Stimulated activated CD8-positive, alpha-beta memory T cell treated with anti-CD3 and anti-CD28 coated beads, Interleukin-4, amount 100 ng/mL, for 24 hours (primary cell): ENCODE data around the gene KIFBP.
"Not testable (repeated sequence)": the region's sequence is repeated elsewhere in the genome, so short reads cannot be mapped to it uniquely, and the experiment has no call there.

ENCODE experiments used
- DNase-seq: peaks from one replicate; pipeline ENCODE4 v3.0.0-alpha.2; 2020; ENCODE audit warnings: low read depth

Gene KIFBP

DNA sequence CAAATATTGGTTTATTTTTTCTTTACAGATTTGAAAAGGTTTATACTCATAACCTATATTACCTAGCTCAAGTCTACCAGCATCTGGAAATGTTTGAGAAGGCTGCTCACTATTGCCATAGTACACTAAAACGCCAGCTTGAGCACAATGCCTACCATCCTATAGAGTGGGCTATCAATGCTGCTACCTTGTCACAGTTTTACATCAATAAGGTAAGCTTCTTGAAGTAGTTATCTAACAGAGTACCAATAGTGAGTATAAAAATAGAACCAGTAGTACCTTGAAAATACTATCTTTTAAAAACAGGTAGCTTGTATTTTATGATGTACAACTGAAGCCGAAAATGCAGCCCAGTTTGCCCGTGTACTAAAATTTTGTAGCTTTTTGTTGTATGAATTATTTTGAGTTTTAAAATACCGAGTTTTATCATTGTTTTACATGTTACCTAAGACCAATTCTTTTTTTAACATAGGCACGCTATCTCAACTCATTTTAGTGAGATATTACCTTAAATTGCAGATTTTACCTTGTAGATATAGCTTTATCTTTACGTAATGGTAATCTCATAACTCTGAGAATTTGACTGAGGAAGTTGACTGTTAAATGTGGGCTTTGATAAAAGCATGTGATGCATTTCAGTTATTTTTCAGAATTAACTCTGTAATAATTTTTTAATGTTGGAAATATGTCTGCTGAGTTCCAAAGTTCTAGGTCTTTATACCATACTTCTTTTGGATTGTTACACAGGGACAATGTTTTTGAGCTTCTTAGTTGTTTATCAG, 17.3 kb downstream of the KIFBP start:
- no peak for DNase-seq

GRCh38 chr10:69007260-69007659, 18.7 kb downstream of the KIFBP start:
- DNase-seq = no peak

GRCh38 chr10:69009360-69009759, 20.8 kb downstream of the KIFBP start:
- DNase-seq = no peak

DNA sequence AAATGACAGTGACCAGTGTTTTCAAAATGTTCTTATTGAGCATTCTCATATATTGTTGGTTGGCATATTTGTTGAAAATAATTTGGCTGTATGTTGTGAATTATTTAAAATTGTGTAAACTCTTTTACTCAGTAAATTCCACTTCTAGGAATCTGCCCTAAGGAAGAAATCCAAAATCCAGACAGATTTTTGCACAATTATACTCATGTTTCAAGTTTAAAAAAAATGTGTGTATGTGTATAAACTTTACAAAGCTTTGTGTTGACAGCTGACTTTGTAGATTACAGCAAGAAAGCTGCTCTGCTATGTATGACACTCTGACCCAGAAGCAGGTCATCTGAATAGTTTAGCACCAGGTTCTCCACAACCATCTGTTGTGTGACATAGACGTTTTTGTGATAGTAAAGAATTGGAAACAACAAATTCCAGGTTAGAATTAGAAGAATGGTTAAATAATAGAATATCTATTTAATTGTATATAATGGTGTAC, 21.6 kb downstream of the KIFBP start:
- no peak for DNase-seq

- DNase-seq = not testable (repeated sequence)
These were observed 24.2 kb downstream of the KIFBP start for GRCh38 chr10:69012778-69013177.

GRCh38 chr10:69014171-69014570, 25.6 kb downstream of the KIFBP start:
- no peak for DNase-seq

- DNase-seq = no peak
These were observed 30.0 kb downstream of the KIFBP start for GRCh38 chr10:69018613-69019012.

DNA sequence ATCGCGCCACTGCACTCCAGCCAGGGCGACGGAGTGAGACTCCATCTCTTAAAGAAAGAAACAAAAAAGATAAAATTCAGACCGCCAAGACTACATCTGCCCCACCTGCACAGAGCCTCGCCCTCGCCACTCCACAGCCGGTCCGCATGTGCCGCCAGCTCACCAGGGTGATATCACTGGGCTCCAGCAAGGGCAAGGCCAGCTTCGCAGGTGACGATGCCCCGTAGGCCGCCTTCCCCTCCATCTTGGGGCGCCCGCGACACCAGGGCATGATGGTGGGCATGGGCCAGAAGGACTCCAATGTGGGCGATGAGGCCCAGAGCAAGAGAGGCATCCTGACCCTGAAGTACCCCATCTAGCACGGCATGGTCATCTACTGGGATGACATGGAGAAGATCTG, 34.0 kb downstream of the KIFBP start:
- DNase-seq = no peak

GRCh38 chr10:69025370-69025896, 36.8 kb downstream of the KIFBP start:
- DNase-seq = no peak

DNA sequence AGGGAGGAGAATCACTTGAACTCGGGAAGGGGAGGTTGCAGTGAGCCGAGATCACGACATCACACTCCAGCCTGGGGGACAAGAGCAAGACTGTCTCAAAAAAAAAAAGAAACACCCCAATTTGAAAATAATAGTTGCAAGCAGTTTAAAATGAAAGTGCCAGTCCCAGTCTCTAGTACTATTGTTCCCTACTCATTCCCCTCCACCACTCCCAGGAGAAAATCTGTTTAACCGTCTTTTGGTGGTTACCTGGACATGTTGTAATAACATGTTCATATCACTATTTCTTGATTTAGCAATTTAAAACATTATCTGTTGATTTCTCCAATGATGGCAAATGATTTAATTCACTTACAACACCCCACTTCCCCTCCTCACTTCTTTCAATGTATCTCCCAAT, 44.7 kb downstream of the KIFBP start:
- DNase-seq = no peak

GRCh38 chr10:69037489-69037888, 48.9 kb downstream of the KIFBP start:
- DNase-seq = no peak

- DNase-seq = not testable (repeated sequence)
These were observed 52.3 kb downstream of the KIFBP start for GRCh38 chr10:69040904-69041303.

GRCh38 chr10:69042417-69042816, 53.8 kb downstream of the KIFBP start:
- no peak for DNase-seq

GRCh38 chr10:69042838-69043237, 54.2 kb downstream of the KIFBP start:
- no peak for DNase-seq

DNA sequence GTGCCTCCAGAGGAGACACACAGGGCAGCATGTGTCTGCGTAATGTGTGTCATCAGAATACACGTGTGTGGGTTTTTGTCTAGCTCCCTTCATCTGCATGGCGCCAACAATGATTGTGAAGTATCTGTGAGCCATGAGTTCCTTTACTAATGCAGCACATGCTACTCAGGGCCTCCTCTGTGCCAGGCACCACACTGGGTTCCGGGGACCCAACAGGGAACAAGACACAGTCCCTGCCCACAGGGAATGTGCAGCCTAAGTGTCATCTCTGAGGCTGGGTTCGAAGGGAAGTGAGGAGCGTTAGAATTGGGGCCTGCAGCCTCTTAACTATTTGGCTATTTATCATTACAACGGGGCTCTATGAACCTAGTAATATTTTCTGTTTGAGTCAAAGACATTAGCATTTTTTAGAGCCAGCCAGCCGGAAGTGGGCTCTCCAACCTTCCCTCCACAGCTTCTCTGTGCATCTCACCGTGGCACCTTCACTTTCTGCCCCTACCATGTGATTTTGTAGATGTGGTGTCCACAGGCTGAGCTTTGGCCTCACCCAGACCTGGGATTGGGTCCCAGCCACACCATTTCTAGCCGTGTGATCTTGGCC, 55.4 kb downstream of the KIFBP start:
- no peak for DNase-seq

GRCh38 chr10:69044546-69044945, 55.9 kb downstream of the KIFBP start:
- no peak for DNase-seq

- no peak for DNase-seq
These were observed 57.1 kb downstream of the KIFBP start for GRCh38 chr10:69045441-69046300.

- no peak for DNase-seq
These were observed 58.7 kb downstream of the KIFBP start for GRCh38 chr10:69047111-69047832.

GRCh38 chr10:69048103-69048502, 59.5 kb downstream of the KIFBP start:
- no peak for DNase-seq

GRCh38 chr10:69049566-69049961, 61.0 kb downstream of the KIFBP start:
- no peak for DNase-seq

DNA sequence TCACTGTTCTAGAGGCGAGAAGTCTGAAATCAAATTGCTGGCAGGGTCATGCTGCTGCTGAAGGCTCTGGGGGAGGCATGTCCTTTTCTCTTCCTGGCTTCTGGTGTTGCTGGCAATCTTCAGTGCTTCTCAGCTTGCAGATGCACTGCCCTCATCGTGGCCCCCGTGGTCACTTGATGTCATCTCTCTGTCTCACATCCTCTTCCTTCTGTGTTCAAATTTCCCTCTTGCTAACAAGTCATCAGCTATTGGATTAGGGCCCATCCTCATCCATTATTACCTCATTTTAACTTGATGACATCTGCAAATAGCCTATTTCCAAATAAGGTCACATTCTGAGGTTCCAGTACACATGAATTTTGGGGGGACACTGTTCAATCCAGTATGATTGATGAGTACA, 62.7 kb downstream of the KIFBP start:
- DNase-seq = no peak
